Skeletal muscle tissue (tissue), 5 donors: ENCODE data around the gene PHACTR1. TPM values are rescaled to one million over a fixed set of nuclear protein-coding genes. Genes with fewer than 3 reads are reported as not detected.

Source experiments
- H3K27ac ChIP-seq: one replicate; pipeline ENCODE4 v1.7.0; 2013; ENCODE audit warnings: mild to moderate bottlenecking, low read depth, low read length, inconsistent platforms
- H3K27me3 ChIP-seq, 3 donors: one replicate each; pipeline ENCODE4 v1.7.0; 2013; ENCODE audit warnings: low read length in 3 of 3; ENCODE audit not compliant: control insufficient read depth in 3 of 3, insufficient read depth in 3 of 3
- H3K36me3 ChIP-seq, 3 donors: one replicate each; pipeline ENCODE4 v1.7.0; 2013; ENCODE audit warnings: low read length in 3 of 3; ENCODE audit not compliant: control insufficient read depth in 3 of 3, insufficient read depth in 3 of 3
- H3K4me1 ChIP-seq, 3 donors: one replicate each; pipeline ENCODE4 v1.7.0; 2013; ENCODE audit warnings: low read length in 3 of 3, mild to moderate bottlenecking in 3 of 3; ENCODE audit not compliant: control insufficient read depth in 3 of 3, insufficient read depth in 3 of 3
- H3K4me3 ChIP-seq, 3 donors: one replicate each; pipeline ENCODE4 v1.7.0; 2013; ENCODE audit warnings: low read length in 3 of 3
- H3K9ac ChIP-seq, 3 donors: one replicate each; pipeline ENCODE4 v1.7.0; 2013; ENCODE audit warnings: low read length in 3 of 3, mild to moderate bottlenecking in 3 of 3, moderate library complexity in 2 of 3, low read depth in 1 of 3
- H3K9me3 ChIP-seq, 3 donors: one replicate each; pipeline ENCODE4 v1.7.0; 2013; ENCODE audit warnings: low read length in 3 of 3; ENCODE audit not compliant: control insufficient read depth in 3 of 3
- small RNA-seq: library from RNA; depleted of rRNA; stranded (forward); fragments of <200 nt; gene quantifications from one replicate; pipeline ENCODE3, GENCODE V24; 2014
- total RNA-seq: library from RNA; depleted of rRNA; stranded (reverse); fragments of >200 nt; gene quantifications from one replicate; pipeline ENCODE4 v1.2.3, GENCODE V29; 2014
- donor health status: Osteomylitis.

PHACTR1 gene
- total RNA-seq, 1 donor from 2014 or later: 5.7 TPM

GRCh38 chr6:13328076-13328874 lies 611.7 kb downstream of the PHACTR1 start, which contains the start of gene TBC1D7:
TSS of gene TBC1D7 (minus strand) at chr6:13328537. CDS start at chr6:13326898, 1,639 bp downstream.
- Histone ChIP-seq H3K4me1 (peaks cover 3 to 13% (median 8%) of the 10 kb centered on the region in 3 donors), H3K4me3 (peak within 1 kb of the TSS; percentile 92 to 98 (median 95)), H3K36me3 (peaks cover 3 to 13% (median 6%) of the 10 kb centered on the region in 3 donors), H3K27ac (peak within 1 kb of the TSS; percentile 90), H3K9me3 (no peaks in the 10 kb centered on the region), H3K27me3 (no peaks in the 10 kb centered on the region), H3K9ac (peak within 1 kb of the TSS; percentile 90 to 97 (median 91))

- Histone ChIP-seq H3K27me3 (no peaks in the 10 kb centered on the region), H3K9ac (peak overlapping the region; percentile 74 to 97 (median 90)), H3K4me3 (peak overlapping the region; percentile 88 to 95 (median 92)), H3K36me3 (peaks cover 3 to 7% (median 6%) of the 10 kb centered on the region in 3 donors), H3K9me3 (no peaks in the 10 kb centered on the region), H3K27ac (peak overlapping the region; percentile 90), H3K4me1 (peaks cover 3 to 13% (median 8%) of the 10 kb centered on the region in 3 donors)
These were observed 612.3 kb downstream of the PHACTR1 start for GRCh38 chr6:13328875-13329183.

- Histone ChIP-seq H3K36me3 (no peaks in the 10 kb centered on the region), H3K9me3 (no peaks in the 10 kb centered on the region), H3K27ac (no peak overlapping the region), H3K4me1 (peaks cover 5 to 15% (median 8%) of the 10 kb centered on the region in 3 donors), H3K27me3 (no peaks in the 10 kb centered on the region), H3K4me3 (no peak overlapping the region), H3K9ac (no peak overlapping the region)
These were observed 615.2 kb downstream of the PHACTR1 start for GRCh38 chr6:13331516-13332348.

GRCh38 chr6:13332349-13332706 lies 615.8 kb downstream of the PHACTR1 start:
- H3K36me3 ChIP-seq: no peaks in the 10 kb centered on the region
- H3K4me1 ChIP-seq: peaks cover 5 to 17% (median 8%) of the 10 kb centered on the region in 3 donors
- H3K4me3 ChIP-seq: no peak overlapping the region
- H3K9ac ChIP-seq: no peak overlapping the region
- no peak overlapping the region for H3K27ac ChIP-seq
- H3K27me3 ChIP-seq: no peaks in the 10 kb centered on the region
- no peaks in the 10 kb centered on the region for H3K9me3 ChIP-seq

GRCh38 chr6:13334953-13335352 lies 618.4 kb downstream of the PHACTR1 start:
- no peak overlapping the region for H3K27ac ChIP-seq

GRCh38 chr6:13336553-13336952 lies 620.0 kb downstream of the PHACTR1 start:
- Histone ChIP-seq H3K27me3 (peaks cover 0 to 3% (median 0%) of the 10 kb centered on the region in 3 donors), H3K27ac (no peak overlapping the region)

More at GRCh38 chr6:13334953-13335352, 618.4 kb downstream of the PHACTR1 start:
- Histone ChIP-seq H3K9me3 (no peaks in the 10 kb centered on the region), H3K27me3 (peaks cover 0 to under 1% (median 0%) of the 10 kb centered on the region in 3 donors), H3K4me3 (no peak overlapping the region), H3K4me1 (peaks cover 0 to 4% (median 2%) of the 10 kb centered on the region in 3 donors), H3K36me3 (no peaks in the 10 kb centered on the region), H3K9ac (no peak overlapping the region)

GRCh38 chr6:13338038-13338437 lies 621.5 kb downstream of the PHACTR1 start:
- Histone ChIP-seq H3K9ac (no peak overlapping the region), H3K9me3 (no peaks in the 10 kb centered on the region), H3K27me3 (peaks cover 0 to 3% (median 0%) of the 10 kb centered on the region in 3 donors), H3K4me1 (peaks cover 0 to 4% (median 2%) of the 10 kb centered on the region in 3 donors), H3K4me3 (no peak overlapping the region), H3K36me3 (no peaks in the 10 kb centered on the region), H3K27ac (no peak overlapping the region)

More at GRCh38 chr6:13336553-13336952, 620.0 kb downstream of the PHACTR1 start:
- Histone ChIP-seq H3K36me3 (no peaks in the 10 kb centered on the region), H3K4me3 (no peak overlapping the region), H3K4me1 (peaks cover 0 to 4% (median 2%) of the 10 kb centered on the region in 3 donors), H3K9ac (no peak overlapping the region), H3K9me3 (no peaks in the 10 kb centered on the region)

Small RNA genes lying within 50 kb of the gene (small RNA-seq; reads per million reads assigned to genes)
- gene RNU1-11P: 1.1 reads per million, percentile 80 among the genes with 10 or more reads in this experiment
